GM12878 (cell line): ENCODE data around the gene RNF149.

ENCODE experiments used
- CHD4 ChIP-seq: fragments of 200-600 bp; sonication (generic); IDR thresholded peaks from 2 replicates; pipeline ENCODE4 v1.6.1; 2016; ENCODE audit warnings: mild to moderate bottlenecking
- EZH2 ChIP-seq: IDR thresholded peaks from 2 replicates; pipeline ENCODE4 v1.6.1; 2012; ENCODE audit warnings: low read depth, mild to moderate bottlenecking, control low read depth, inconsistent platforms, low read length, borderline replicate concordance; ENCODE audit not compliant: control insufficient read depth
- HDAC6 ChIP-seq: fragments of 200-600 bp; sonication (generic); IDR thresholded peaks from one replicate; pipeline ENCODE4 v1.8.0; 2017; ENCODE audit warnings: antibody characterized with exemption; ENCODE audit not compliant: unreplicated experiment
- POLR2A ChIP-seq: IDR thresholded peaks from 2 replicates; pipeline ENCODE4 v1.6.1; 2011; ENCODE audit warnings: low read depth, mild to moderate bottlenecking, low read length
- POLR2AphosphoS5 ChIP-seq: IDR thresholded peaks from 2 replicates; pipeline ENCODE4 v1.6.1; 2011; ENCODE audit warnings: mild to moderate bottlenecking, low read length, inconsistent platforms
- SMAD5 ChIP-seq: IDR thresholded peaks from 2 replicates; pipeline ENCODE4 v1.6.1; 2016; ENCODE audit warnings: antibody characterized with exemption, low read depth
- TCF7 ChIP-seq: IDR thresholded peaks from 2 replicates; pipeline ENCODE4 v1.6.1; 2014; ENCODE audit warnings: antibody characterized with exemption, borderline replicate concordance
- ZZZ3 ChIP-seq: IDR thresholded peaks from 2 replicates; pipeline ENCODE4 v1.6.1; 2011; ENCODE audit warnings: low read depth; ENCODE audit not compliant: control insufficient read depth, insufficient read length
- TF ChIP-seq, protein P1 (sequence below), 3 experiments: IDR thresholded peaks in 2 of 3; conservative IDR thresholded peaks in 1 of 3; 2 replicates each; pipeline ENCODE4 v1.5.1; 2011; ENCODE audit warnings: low read depth in 3 of 3, low read length in 3 of 3, mild to moderate bottlenecking in 3 of 3, control low read depth in 2 of 3, moderate library complexity in 2 of 3, inconsistent platforms in 1 of 3, mixed read lengths in 1 of 3; ENCODE audit not compliant: control insufficient read depth in 2 of 3, insufficient read depth in 1 of 3; ENCODE audit errors: extremely low read depth in 1 of 3

DNA sequence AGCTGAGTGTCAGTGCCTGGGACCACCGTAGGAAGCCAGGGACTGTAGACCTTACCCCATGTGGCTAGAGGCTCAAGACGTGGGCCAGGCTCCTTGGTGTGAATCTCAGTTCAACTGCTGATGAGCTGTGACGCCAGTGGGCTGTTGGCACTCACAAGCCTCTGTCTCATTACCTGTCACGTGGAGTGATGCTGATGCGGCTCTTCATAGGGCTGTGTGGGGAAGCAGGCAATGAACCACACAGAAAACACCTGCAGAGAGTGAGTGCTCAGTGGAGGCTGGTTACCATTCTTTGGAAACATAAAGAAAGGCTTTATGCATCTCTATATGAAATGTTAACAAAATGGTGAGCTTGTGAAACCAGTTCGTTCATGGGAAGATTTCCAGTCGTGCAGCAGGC is 42.7 kb upstream of the RNF149 start:
- no peak for TF ChIP-seq SMAD5
- TF ChIP-seq CHD4, result no peak
- TF ChIP-seq TCF7, result no peak
- no peak for TF ChIP-seq POLR2AphosphoS5
- TF ChIP-seq EZH2, result no peak
- TF ChIP-seq ZZZ3, result no peak
- no peak for TF ChIP-seq HDAC6
- TF ChIP-seq POLR2A, result no peak
- TF ChIP-seq, protein P1, sequence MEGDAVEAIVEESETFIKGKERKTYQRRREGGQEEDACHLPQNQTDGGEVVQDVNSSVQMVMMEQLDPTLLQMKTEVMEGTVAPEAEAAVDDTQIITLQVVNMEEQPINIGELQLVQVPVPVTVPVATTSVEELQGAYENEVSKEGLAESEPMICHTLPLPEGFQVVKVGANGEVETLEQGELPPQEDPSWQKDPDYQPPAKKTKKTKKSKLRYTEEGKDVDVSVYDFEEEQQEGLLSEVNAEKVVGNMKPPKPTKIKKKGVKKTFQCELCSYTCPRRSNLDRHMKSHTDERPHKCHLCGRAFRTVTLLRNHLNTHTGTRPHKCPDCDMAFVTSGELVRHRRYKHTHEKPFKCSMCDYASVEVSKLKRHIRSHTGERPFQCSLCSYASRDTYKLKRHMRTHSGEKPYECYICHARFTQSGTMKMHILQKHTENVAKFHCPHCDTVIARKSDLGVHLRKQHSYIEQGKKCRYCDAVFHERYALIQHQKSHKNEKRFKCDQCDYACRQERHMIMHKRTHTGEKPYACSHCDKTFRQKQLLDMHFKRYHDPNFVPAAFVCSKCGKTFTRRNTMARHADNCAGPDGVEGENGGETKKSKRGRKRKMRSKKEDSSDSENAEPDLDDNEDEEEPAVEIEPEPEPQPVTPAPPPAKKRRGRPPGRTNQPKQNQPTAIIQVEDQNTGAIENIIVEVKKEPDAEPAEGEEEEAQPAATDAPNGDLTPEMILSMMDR (IDR thresholded peaks at IDR 0.05 in 2 of 3, conservative IDR thresholded peaks at IDR 0.05 in 1 of 3; ENCODE audit: control insufficient read depth in 2 of 3, extremely low read depth in 1 of 3, insufficient read depth in 1 of 3, low read depth in 3 of 3, low read length in 3 of 3), result no peak
